Gastrocnemius medialis (tissue), 4 donors: ENCODE measurements around the gene HSPB2. TPM values are rescaled to one million over a fixed set of nuclear protein-coding genes. Genes with fewer than 3 reads are reported as not detected.
A peak's percentile ranks its signal among the peaks of the same experiment; 100 is the strongest.

Experiments used
- ATAC-seq, 2 donors: fragments of 150-250 bp; one replicate each; pipeline ENCODE4 v1.9.1; 2016
- DNase-seq, 2 donors: peaks; one replicate each; pipeline ENCODE4 v3.0.0-alpha.2; 2019
- H3K27ac ChIP-seq, 4 donors: fragments of 200-600 bp; sonication (generic); 1 replicate in 1 of 4; 2 replicates in 3 of 4; pipeline ENCODE4 v1.5.1; 2016 to 2018; ENCODE audit warnings: mild to moderate bottlenecking in 2 of 4, moderate library complexity in 1 of 4
- H3K27me3 ChIP-seq, 3 donors: fragments of 200-600 bp; sonication (generic) in 2 of 3; 1 replicate in 1 of 3; 2 replicates in 2 of 3; pipeline versions ENCODE4 v1.5.1 to v1.6.0; 2016 to 2019; ENCODE audit warnings: mild to moderate bottlenecking in 1 of 3, moderate library complexity in 1 of 3
- H3K36me3 ChIP-seq, 2 donors: fragments of 200-600 bp; sonication (generic) in 1 of 2; one replicate each; pipeline ENCODE4 v1.5.1; 2017 to 2018
- H3K4me1 ChIP-seq, 2 donors: fragments of 200-600 bp; sonication (generic) in 1 of 2; one replicate each; pipeline ENCODE4 v1.5.1; 2016 to 2017; ENCODE audit warnings: mild to moderate bottlenecking in 2 of 2
- H3K4me3 ChIP-seq, 4 donors: fragments of 200-600 bp; sonication (generic) in 3 of 4; 1 replicate in 1 of 4; 2 replicates in 3 of 4; pipeline ENCODE4 v1.5.1; 2016 to 2019; ENCODE audit warnings: mild to moderate bottlenecking in 2 of 4
- H3K9me3 ChIP-seq, 3 donors: fragments of 200-600 bp; sonication (generic) in 2 of 3; 1 replicate in 1 of 3; 2 replicates in 2 of 3; pipeline ENCODE4 v1.5.1; 2016 to 2019
- CTCF ChIP-seq, 5 experiments: fragments of 450-650 bp in 3 of 5; fragments of 200-600 bp in 2 of 5; sonication (generic) in 2 of 5; IDR thresholded peaks in 4 of 5; conservative IDR thresholded peaks in 1 of 5; 1 replicate in 4 of 5; 2 replicates in 1 of 5; pipeline ENCODE4 v1.5.1; 2016 to 2019; ENCODE audit warnings: antibody characterized with exemption in 5 of 5, mild to moderate bottlenecking in 3 of 5, moderate library complexity in 3 of 5
- POLR2A ChIP-seq, 2 donors: fragments of 450-650 bp; IDR thresholded peaks; one replicate each; pipeline ENCODE4 v1.6.1; 2017; ENCODE audit warnings: antibody characterized with exemption in 2 of 2, mild to moderate bottlenecking in 2 of 2, moderate library complexity in 2 of 2
- in situ Hi-C, 4 donors: fragments of 200-750 bp; cut with MboI; loops; one replicate each; pipeline versions ENCODE4 v1.15.0 to v1.8.0; 2017; ENCODE audit warnings: low sequenced_read_pairs in 4 of 4
- intact Hi-C: fragments of 100-400 bp; cut with DNase I; formaldehyde crosslinking; loops from one replicate; pipeline ENCODE4 v1.15.1; 2023; ENCODE audit warnings: low total_unique reads
- total RNA-seq, 4 donors: library from RNA; depleted of rRNA; stranded (reverse); fragments of >200 nt; gene quantifications; one replicate each; pipeline versions ENCODE4 v1.1.0 to v1.2.3, GENCODE V29; 2016

HSPB2 gene
- total RNA-seq, 4 donors from 2014 or later = 0.41 to 4.6 (median 2.4) TPM

GRCh38 chr11:111911563-111912401 is 752 bp upstream of the HSPB2 start, which contains the start of gene CRYAB:
CRYAB (minus strand) TSS chr11:111911770; CDS start chr11:111911724, 46 bp downstream.
- DNase-seq (peak; percentile 97 to 99), ATAC-seq (peak; percentile 87)
- in situ Hi-C loops = loop anchor here in 1 of 4 donors (5.0 kb wide), 1 partner anchor 34 kb away; the partner anchor contains the start of genes CFAP68 and FDXACB1
- intact Hi-C loops = loop anchor here (2.0 to 5.0 kb wide), 2 partner anchors 33 to 179 kb away; partner anchors contain the start of genes CFAP68 and FDXACB1
- H3K27ac ChIP-seq = peak within 1 kb of the TSS; percentile 91 to 97 (median 97)
- H3K27me3 ChIP-seq = no peaks in the 10 kb centered on the region
- H3K4me3 ChIP-seq = peak within 1 kb of the TSS; percentile 70 to 79 (median 74)
- H3K9me3 ChIP-seq = no peaks in the 10 kb centered on the region
- no peak for TF ChIP-seq CTCF (IDR thresholded peaks at IDR 0.05 in 4 of 5, conservative IDR thresholded peaks at IDR 0.05 in 1 of 5)
- peak; percentile 98 to 99 for TF ChIP-seq POLR2A (IDR thresholded peaks at IDR 0.05)
- H3K36me3 ChIP-seq = peaks cover 0 to 24% of the 10 kb centered on the region in 2 donors
- peaks cover 22 to 45% of the 10 kb centered on the region in 2 donors for H3K4me1 ChIP-seq

GRCh38 chr11:111913031-111913861 is 712 bp downstream of the HSPB2 start:
- peaks cover 36 to 50% of the 10 kb centered on the region in 2 donors for H3K4me1 ChIP-seq
- H3K9me3 ChIP-seq = no peaks in the 10 kb centered on the region
- H3K27me3 ChIP-seq = no peaks in the 10 kb centered on the region
- TF ChIP-seq POLR2A (IDR thresholded peaks at IDR 0.05) = no peak
- TF ChIP-seq CTCF (IDR thresholded peaks at IDR 0.05 in 4 of 5, conservative IDR thresholded peaks at IDR 0.05 in 1 of 5) = no peak
- peak overlapping the region; percentile 91 to 97 (median 97) for H3K27ac ChIP-seq
- in situ Hi-C loops = loop anchor here in 1 of 4 donors (5.0 kb wide), 1 partner anchor 36 kb away; the partner anchor contains the start of genes CFAP68 and FDXACB1
- intact Hi-C loops = loop anchor here (5.0 kb wide), 1 partner anchor 181 kb away; no protein-coding TSS in a partner anchor
- peak overlapping the region; percentile 66 to 75 (median 69) for H3K4me3 ChIP-seq
- DNase-seq (peak; percentile 31 to 43), ATAC-seq (peak; percentile 2 to 6)
- peaks cover 0 to 24% of the 10 kb centered on the region in 2 donors for H3K36me3 ChIP-seq

- in situ Hi-C loops = loop anchor here in 1 of 4 donors (5.0 kb wide), 1 partner anchor 37 kb away; the partner anchor contains the start of genes CFAP68 and FDXACB1
- Histone ChIP-seq H3K36me3 (peaks cover 0 to 16% of the 10 kb centered on the region in 2 donors), H3K27me3 (no peaks in the 10 kb centered on the region), H3K4me3 (peak overlapping the region; percentile 66 to 75 (median 69)), H3K4me1 (peaks cover 37 to 49% of the 10 kb centered on the region in 2 donors), H3K27ac (peak overlapping the region; percentile 91 to 97 (median 97)), H3K9me3 (no peaks in the 10 kb centered on the region)
- ATAC-seq (no peak), DNase-seq (peak; percentile 42 to 49)
- intact Hi-C loops = loop anchor here (5.0 kb wide), 1 partner anchor 182 kb away; no protein-coding TSS in a partner anchor
- TF ChIP-seq POLR2A (IDR thresholded peaks at IDR 0.05) = no peak
- no peak for TF ChIP-seq CTCF (IDR thresholded peaks at IDR 0.05 in 4 of 5, conservative IDR thresholded peaks at IDR 0.05 in 1 of 5)
Observed at GRCh38 chr11:111913997-111914396, 1.5 kb downstream of the HSPB2 start.

GRCh38 chr11:111916768-111917167 is 4.2 kb downstream of the HSPB2 start:
- TF ChIP-seq CTCF (IDR thresholded peaks at IDR 0.05 in 4 of 5, conservative IDR thresholded peaks at IDR 0.05 in 1 of 5) (no peak), POLR2A (IDR thresholded peaks at IDR 0.05) (no peak)
- peaks cover 47 to 54% of the 10 kb centered on the region in 2 donors for H3K4me1 ChIP-seq
- ATAC-seq = no peak

More at GRCh38 chr11:111916768-111917167, 4.2 kb downstream of the HSPB2 start:
- Histone ChIP-seq H3K36me3 (no peaks in the 10 kb centered on the region), H3K9me3 (no peaks in the 10 kb centered on the region), H3K4me3 (no peak overlapping the region), H3K27me3 (no peaks in the 10 kb centered on the region), H3K27ac (peak overlapping the region; percentile 91 to 94 (median 92))
- no peak for DNase-seq
- intact Hi-C loops (no loop called here), in situ Hi-C loops (no loop called here)
